Right lobe of liver (tissue), 4 donors: ENCODE results near the gene NTNG2.

Source experiments
- CTCF ChIP-seq, 4 donors: fragments of 200-600 bp in 3 of 4; fragments of 450-650 bp in 1 of 4; IDR thresholded peaks; one replicate each; pipeline versions ENCODE4 v1.5.1 to v1.8.0; 2016 to 2022; ENCODE audit warnings: antibody characterized with exemption in 4 of 4, mild to moderate bottlenecking in 2 of 4
- POLR2A ChIP-seq: fragments of 450-650 bp; IDR thresholded peaks from one replicate; pipeline ENCODE4 v1.6.1; 2017; ENCODE audit warnings: antibody characterized with exemption, mild to moderate bottlenecking
- donor health status: DM: no; HTN: no; CAD: no.
- donor health status: DM: no; HTN: no; CAD: no.
- donor health status: DM: no; HTN: yes; CAD: no.

- TF ChIP-seq CTCF (IDR thresholded peaks at IDR 0.05): no peak
- no peak for TF ChIP-seq POLR2A
These were observed 81.6 kb downstream of the NTNG2 start for GRCh38 chr9:132243156-132244074.
